HG03442 (cell line): Measurements from ENCODE around the gene MSI2.

Experiments
- ATAC-seq: cut with Tn5 transposase; IDR thresholded peaks from one replicate; pipeline ENCODE4 v1.9.1; 2021; ENCODE audit warnings: mild to moderate bottlenecking, moderate library complexity; ENCODE audit not compliant: unreplicated experiment

The MSI2 gene

GRCh38 chr17:57406981-57407286 lies 150.6 kb downstream of the MSI2 start:
- ATAC-seq, result no peak

- no peak for ATAC-seq
These were observed 151.2 kb downstream of the MSI2 start for GRCh38 chr17:57407287-57408070.

- peak; percentile 64 for ATAC-seq
These were observed 151.9 kb downstream of the MSI2 start for GRCh38 chr17:57408071-57408811.

GRCh38 chr17:57410169-57410568 lies 153.8 kb downstream of the MSI2 start:
- no peak for ATAC-seq

GRCh38 chr17:57412520-57413096 lies 156.3 kb downstream of the MSI2 start:
- no peak for ATAC-seq

GRCh38 chr17:57413848-57414651 lies 157.7 kb downstream of the MSI2 start:
- no peak for ATAC-seq

- ATAC-seq, result no peak
These were observed 159.5 kb downstream of the MSI2 start for GRCh38 chr17:57415751-57416207.

- ATAC-seq, result no peak
These were observed 160.0 kb downstream of the MSI2 start for GRCh38 chr17:57416369-57416768.

GRCh38 chr17:57417956-57418355 lies 161.6 kb downstream of the MSI2 start:
- no peak for ATAC-seq

GRCh38 chr17:57418463-57419246 lies 162.3 kb downstream of the MSI2 start:
- ATAC-seq, result no peak

- ATAC-seq, result no peak
These were observed 163.7 kb downstream of the MSI2 start for GRCh38 chr17:57419940-57420550.

- ATAC-seq, result no peak
These were observed 164.7 kb downstream of the MSI2 start for GRCh38 chr17:57420734-57421717.

- peak; percentile 85 for ATAC-seq
These were observed 166.3 kb downstream of the MSI2 start for GRCh38 chr17:57422574-57423164.

- ATAC-seq, result no peak
These were observed 167.2 kb downstream of the MSI2 start for GRCh38 chr17:57423541-57423940.

GRCh38 chr17:57424273-57424672 lies 167.9 kb downstream of the MSI2 start:
- ATAC-seq, result no peak

GRCh38 chr17:57424777-57425188 lies 168.5 kb downstream of the MSI2 start:
- ATAC-seq, result no peak

GRCh38 chr17:57425431-57425830 lies 169.1 kb downstream of the MSI2 start:
- no peak for ATAC-seq
